ENCODE data around the gene HNRNPUL1. TPM values are rescaled to one million over a fixed set of nuclear protein-coding genes. Genes with fewer than 3 reads are reported as not detected.

The HNRNPUL1 gene
- total RNA-seq, 2 experiments from 2014 or later = 332 to 340 TPM

DNA sequence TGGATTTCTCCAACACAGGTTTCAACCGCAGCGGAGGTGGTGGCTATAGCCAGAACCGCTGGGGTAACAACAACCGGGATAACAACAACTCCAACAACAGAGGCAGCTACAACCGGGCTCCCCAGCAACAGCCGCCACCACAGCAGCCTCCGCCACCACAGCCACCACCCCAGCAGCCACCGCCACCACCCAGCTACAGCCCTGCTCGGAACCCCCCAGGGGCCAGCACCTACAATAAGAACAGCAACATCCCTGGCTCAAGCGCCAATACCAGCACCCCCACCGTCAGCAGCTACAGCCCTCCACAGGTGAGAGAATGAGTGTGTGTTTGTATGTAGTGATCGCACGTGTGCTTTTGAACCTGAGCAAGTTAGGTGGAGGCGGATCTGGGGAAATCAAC, 39.8 kb downstream of the HNRNPUL1 start:
- POLR2A ChIA-PET = interaction anchor here (0.6 to 4.1 kb wide), 4 partner anchors 23 to 129 kb away, joined by 3 to 53 read pairs (median 5); partner anchors contain the start of gene HNRNPUL1
- H3K36me3 Mint-ChIP-seq (ENCODE audit: low read depth) = peaks cover 90% of the 10 kb centered on the region

DNA sequence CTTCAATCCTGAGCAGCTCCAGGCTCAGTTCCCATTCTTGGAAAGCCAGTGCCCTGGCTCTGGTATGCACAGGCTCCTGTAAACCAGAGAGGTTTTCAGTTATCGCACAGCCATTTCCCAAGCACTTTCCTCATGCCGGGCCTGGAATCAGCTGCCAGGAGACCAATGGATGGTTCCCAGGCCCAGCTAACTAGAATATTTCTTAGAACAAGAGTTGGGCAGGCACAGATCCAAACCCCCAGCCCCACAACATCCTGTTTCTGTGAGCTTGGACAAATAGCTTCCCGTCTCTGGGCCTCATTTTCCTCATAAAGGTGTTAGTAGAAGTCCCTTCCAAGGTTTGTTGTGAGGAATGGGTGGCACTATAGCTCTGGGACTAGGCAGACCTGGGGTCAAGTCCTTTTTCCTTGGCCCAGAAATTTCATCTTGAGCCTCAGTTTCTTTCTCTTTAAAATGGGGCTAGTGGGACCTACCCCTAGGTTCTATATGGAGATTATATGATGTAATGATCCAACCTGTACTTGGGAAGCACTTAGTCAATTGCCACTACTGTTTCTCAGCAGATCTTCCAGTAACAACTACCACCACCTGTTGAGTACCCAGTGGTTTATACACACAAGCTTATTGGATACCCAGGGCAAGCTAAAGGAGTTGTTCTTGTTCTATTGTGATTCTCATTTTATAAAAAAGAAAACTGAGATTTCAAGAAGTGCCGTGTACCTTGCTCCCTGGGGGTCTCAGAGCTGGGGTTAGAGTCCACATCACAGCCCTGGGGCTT, 40.7 kb downstream of the HNRNPUL1 start:
- peaks cover 96% of the 10 kb centered on the region for H3K4me1 Mint-ChIP-seq (ENCODE audit: low read depth)
- H3K4me3 Mint-ChIP-seq = no peak overlapping the region
- no peaks in the 10 kb centered on the region for H3K27me3 Mint-ChIP-seq (ENCODE audit: low read depth)
- CTCF ChIA-PET = interaction anchor here (1.2 to 9.3 kb wide), 4 partner anchors 13 to 335 kb away, joined by 3 to 138 read pairs (median 5); partner anchors contain the start of gene HNRNPUL1
- ATAC-seq (no peak), DNase-seq (no peak)
- no peaks in the 10 kb centered on the region for H3K9me3 Mint-ChIP-seq (ENCODE audit: insufficient read depth)
- peaks cover 86% of the 10 kb centered on the region for H3K36me3 Mint-ChIP-seq (ENCODE audit: low read depth)
- H3K27ac Mint-ChIP-seq = peak overlapping the region; percentile 66
- POLR2A ChIA-PET = interaction anchor here (1.3 to 8.3 kb wide), 2 partner anchors 40 to 47 kb away, joined by 3 to 105 read pairs; partner anchors contain the start of gene HNRNPUL1

More for the DNA sequence above, 39.8 kb downstream of the HNRNPUL1 start:
- no peak for DNase-seq
- Mint-ChIP-seq H3K27ac (peak overlapping the region; percentile 99), H3K4me1 (ENCODE audit: low read depth) (peaks cover 100% of the 10 kb centered on the region), H3K4me3 (peak overlapping the region; percentile 71), H3K27me3 (ENCODE audit: low read depth) (no peaks in the 10 kb centered on the region), H3K9me3 (ENCODE audit: insufficient read depth) (no peaks in the 10 kb centered on the region)
- no peak for ATAC-seq
- CTCF ChIA-PET = interaction anchor here (1.0 to 9.3 kb wide), 4 partner anchors 12 to 239 kb away, joined by 3 to 138 read pairs (median 5); partner anchors contain the start of gene HNRNPUL1

DNA sequence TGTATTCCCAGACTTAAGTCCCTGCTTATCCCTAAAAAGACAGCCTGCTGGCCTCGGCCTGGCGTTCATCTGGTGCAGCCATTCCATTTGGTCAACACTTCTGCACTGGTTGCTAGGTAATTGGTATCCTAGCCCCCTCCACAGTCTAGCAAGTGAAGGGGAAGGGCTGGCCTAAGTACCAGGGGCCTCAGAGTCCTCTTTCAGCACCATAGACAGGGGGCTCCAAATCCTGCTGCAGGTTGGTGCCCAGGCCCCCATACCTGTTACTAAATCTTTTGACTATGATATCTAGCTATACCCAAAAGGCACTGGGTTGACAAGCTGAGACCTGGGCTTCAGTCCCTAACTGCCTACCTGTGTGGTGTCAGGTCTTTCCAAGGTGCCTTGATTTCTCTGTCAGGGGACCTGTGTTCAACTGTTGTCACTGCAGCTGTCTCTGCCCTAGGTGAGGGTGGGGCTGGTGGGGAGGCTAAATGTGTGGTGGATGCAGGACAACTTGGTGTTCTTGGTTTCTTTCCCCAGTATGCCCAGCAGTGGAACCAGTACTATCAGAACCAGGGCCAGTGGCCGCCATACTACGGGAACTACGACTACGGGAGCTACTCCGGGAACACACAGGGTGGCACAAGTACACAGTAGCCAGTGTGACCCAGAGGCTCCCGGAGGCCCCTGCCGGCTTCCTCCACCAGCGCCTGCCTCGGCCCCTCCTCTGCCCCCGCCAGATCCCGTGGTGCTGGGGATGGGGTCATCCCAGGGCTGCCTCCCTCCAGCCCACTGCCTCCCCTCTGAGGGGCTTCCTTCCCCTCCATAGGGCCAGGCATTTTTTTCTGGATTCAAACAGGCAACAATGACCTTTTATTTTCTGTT, 42.0 kb downstream of the HNRNPUL1 start:
- CTCF ChIA-PET = interaction anchor here (1.4 to 9.3 kb wide), 4 partner anchors 42 to 336 kb away, joined by 3 to 138 read pairs (median 6); partner anchors contain the start of gene HNRNPUL1
- ATAC-seq (no peak), DNase-seq (no peak)
- Mint-ChIP-seq H3K36me3 (ENCODE audit: low read depth) (peaks cover 81% of the 10 kb centered on the region), H3K4me3 (peak overlapping the region; percentile 96), H3K4me1 (ENCODE audit: low read depth) (peaks cover 87% of the 10 kb centered on the region), H3K27me3 (ENCODE audit: low read depth) (no peaks in the 10 kb centered on the region), H3K9me3 (ENCODE audit: insufficient read depth) (no peaks in the 10 kb centered on the region), H3K27ac (peak overlapping the region; percentile 98)
- POLR2A ChIA-PET = interaction anchor here (3.7 to 8.3 kb wide), 2 partner anchors 9 to 41 kb away, joined by 26 to 105 read pairs; partner anchors contain the start of gene HNRNPUL1

- peak overlapping the region; percentile 98 for H3K27ac Mint-ChIP-seq
- H3K9me3 Mint-ChIP-seq (ENCODE audit: insufficient read depth) = no peaks in the 10 kb centered on the region
- DNase-seq (no peak), ATAC-seq (no peak)
- POLR2A ChIA-PET = interaction anchor here (1.0 to 8.3 kb wide), 6 partner anchors 10 to 530 kb away, joined by 3 to 105 read pairs (median 9); partner anchors contain the start of genes HNRNPUL1, RAB4B and TGFB1
- peaks cover 77% of the 10 kb centered on the region for H3K36me3 Mint-ChIP-seq (ENCODE audit: low read depth)
- CTCF ChIA-PET = interaction anchor here (1.0 to 9.3 kb wide), 12 partner anchors 9 to 103 kb away, joined by 3 to 138 read pairs (median 10); partner anchors contain the start of genes B9D2 and HNRNPUL1
- no peaks in the 10 kb centered on the region for H3K27me3 Mint-ChIP-seq (ENCODE audit: low read depth)
- peaks cover 86% of the 10 kb centered on the region for H3K4me1 Mint-ChIP-seq (ENCODE audit: low read depth)
- peak overlapping the region; percentile 96 for H3K4me3 Mint-ChIP-seq
Observed at GRCh38 chr19:41307090-41307875, 43.1 kb downstream of the HNRNPUL1 start.

- DNase-seq = no peak
- Mint-ChIP-seq H3K27me3 (ENCODE audit: low read depth) (no peaks in the 10 kb centered on the region), H3K36me3 (ENCODE audit: low read depth) (peaks cover 76% of the 10 kb centered on the region), H3K4me1 (ENCODE audit: low read depth) (peaks cover 83% of the 10 kb centered on the region), H3K9me3 (ENCODE audit: insufficient read depth) (no peaks in the 10 kb centered on the region), H3K4me3 (peak overlapping the region; percentile 96), H3K27ac (peak overlapping the region; percentile 98)
- CTCF ChIA-PET = interaction anchor here (1.0 to 9.3 kb wide), 20 partner anchors 9 to 338 kb away, joined by 3 to 138 read pairs (median 6); partner anchors contain the start of genes B9D2, DMAC2 and HNRNPUL1
- POLR2A ChIA-PET = interaction anchor here (0.6 to 8.3 kb wide), 8 partner anchors 10 to 114 kb away, joined by 3 to 105 read pairs (median 5); partner anchors contain the start of genes HNRNPUL1 and TGFB1
- ATAC-seq = peak; percentile 7
Observed at GRCh38 chr19:41307954-41308449, 43.8 kb downstream of the HNRNPUL1 start.

DNA sequence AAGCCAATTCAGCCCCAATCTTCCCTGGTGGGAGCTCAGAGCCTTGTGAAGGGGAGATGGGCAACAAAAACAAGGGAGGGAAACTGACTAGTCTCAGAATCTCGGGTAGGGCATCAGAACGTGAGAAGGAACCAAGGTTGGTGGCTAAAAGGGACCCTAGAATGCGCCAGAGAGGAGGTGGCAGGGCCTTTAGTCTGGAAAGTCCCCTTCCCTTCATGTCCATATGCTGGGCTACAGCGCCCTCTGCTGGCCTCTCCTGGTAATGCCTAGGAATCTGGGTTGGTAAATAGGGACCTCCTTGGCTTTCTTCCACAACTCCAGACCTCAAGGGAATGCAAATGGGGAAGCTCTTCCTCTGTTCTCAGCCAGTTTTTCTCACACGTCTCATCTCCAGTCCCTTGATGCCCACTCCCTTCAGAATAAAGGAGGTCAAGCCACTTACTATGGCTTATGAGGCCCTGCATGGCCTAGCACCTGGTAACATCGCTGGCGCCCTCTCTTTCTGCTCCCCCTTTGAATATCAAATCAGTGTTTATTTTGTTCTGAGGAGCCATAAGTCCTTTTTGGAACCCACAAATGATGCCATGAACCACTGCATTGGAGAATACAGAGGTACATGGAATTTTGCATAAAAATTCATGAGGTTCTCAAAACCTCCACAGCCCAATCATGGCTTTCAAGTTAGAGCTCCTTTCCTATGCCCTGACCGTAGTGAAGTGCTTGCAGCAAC, 44.4 kb downstream of the HNRNPUL1 start:
- CTCF ChIA-PET = interaction anchor here (0.7 to 9.3 kb wide), 27 partner anchors 8 to 703 kb away, joined by 3 to 138 read pairs (median 5); partner anchors contain the start of genes B9D2, DMAC2 and HNRNPUL1
- Mint-ChIP-seq H3K9me3 (ENCODE audit: insufficient read depth) (no peaks in the 10 kb centered on the region), H3K27me3 (ENCODE audit: low read depth) (no peaks in the 10 kb centered on the region), H3K4me3 (peak overlapping the region; percentile 96), H3K36me3 (ENCODE audit: low read depth) (peaks cover 76% of the 10 kb centered on the region), H3K4me1 (ENCODE audit: low read depth) (peaks cover 81% of the 10 kb centered on the region), H3K27ac (peak overlapping the region; percentile 98)
- POLR2A ChIA-PET = interaction anchor here (0.6 to 8.3 kb wide), 13 partner anchors 11 to 131 kb away, joined by 3 to 105 read pairs (median 3); partner anchors contain the start of genes HNRNPUL1 and TGFB1
- peak; percentile 40 for ATAC-seq
- peak; percentile 93 for DNase-seq

- Mint-ChIP-seq H3K4me3 (peak overlapping the region; percentile 96), H3K36me3 (ENCODE audit: low read depth) (peaks cover 70% of the 10 kb centered on the region), H3K4me1 (ENCODE audit: low read depth) (peaks cover 73% of the 10 kb centered on the region), H3K9me3 (ENCODE audit: insufficient read depth) (no peaks in the 10 kb centered on the region), H3K27ac (peak overlapping the region; percentile 98), H3K27me3 (ENCODE audit: low read depth) (no peaks in the 10 kb centered on the region)
- ChIA-PET CTCF (interaction anchor here (0.6 to 9.3 kb wide), 29 partner anchors 8 to 704 kb away, joined by 3 to 138 read pairs (median 5); partner anchors contain the start of genes B9D2, DMAC2 and HNRNPUL1), POLR2A (interaction anchor here (0.5 to 8.3 kb wide), 14 partner anchors 10 to 419 kb away, joined by 3 to 105 read pairs (median 4); partner anchors contain the start of genes HNRNPUL1 and TGFB1)
- DNase-seq = no peak
- ATAC-seq = no peak
Observed at GRCh38 chr19:41309180-41310032, 45.2 kb downstream of the HNRNPUL1 start.

GRCh38 chr19:41310033-41310831, 46.1 kb downstream of the HNRNPUL1 start, which contains the start of gene CCDC97:
TSS of gene CCDC97 (plus strand) at chr19:41310172. CDS start at chr19:41310311, 139 bp downstream.
- CTCF ChIA-PET = interaction anchor here (0.6 to 2.7 kb wide), 7 partner anchors 9 to 106 kb away, joined by 3 to 13 read pairs (median 4); partner anchors contain the start of genes B9D2 and HNRNPUL1
- Mint-ChIP-seq H3K4me3 (peak within 1 kb of the TSS; percentile 96), H3K9me3 (ENCODE audit: insufficient read depth) (no peaks in the 10 kb centered on the region), H3K27ac (peak within 1 kb of the TSS; percentile 98), H3K36me3 (ENCODE audit: low read depth) (peaks cover 64% of the 10 kb centered on the region), H3K4me1 (ENCODE audit: low read depth) (peaks cover 65% of the 10 kb centered on the region), H3K27me3 (ENCODE audit: low read depth) (no peaks in the 10 kb centered on the region)
- DNase-seq = peak; percentile 91
- peak; percentile 74 for ATAC-seq
- POLR2A ChIA-PET = interaction anchor here (0.5 to 8.3 kb wide), 6 partner anchors 11 to 419 kb away, joined by 3 to 105 read pairs (median 4); partner anchors contain the start of gene HNRNPUL1

All from activated CD8-positive, alpha-beta T cell treated with anti-CD3 and anti-CD28 coated beads, Interleukin-2, amount 10 ng/mL, durations not matched to agents 7 days and 5 days (primary cell).